ENCODE measurements around the gene CST9.

Gene CST9

DNA sequence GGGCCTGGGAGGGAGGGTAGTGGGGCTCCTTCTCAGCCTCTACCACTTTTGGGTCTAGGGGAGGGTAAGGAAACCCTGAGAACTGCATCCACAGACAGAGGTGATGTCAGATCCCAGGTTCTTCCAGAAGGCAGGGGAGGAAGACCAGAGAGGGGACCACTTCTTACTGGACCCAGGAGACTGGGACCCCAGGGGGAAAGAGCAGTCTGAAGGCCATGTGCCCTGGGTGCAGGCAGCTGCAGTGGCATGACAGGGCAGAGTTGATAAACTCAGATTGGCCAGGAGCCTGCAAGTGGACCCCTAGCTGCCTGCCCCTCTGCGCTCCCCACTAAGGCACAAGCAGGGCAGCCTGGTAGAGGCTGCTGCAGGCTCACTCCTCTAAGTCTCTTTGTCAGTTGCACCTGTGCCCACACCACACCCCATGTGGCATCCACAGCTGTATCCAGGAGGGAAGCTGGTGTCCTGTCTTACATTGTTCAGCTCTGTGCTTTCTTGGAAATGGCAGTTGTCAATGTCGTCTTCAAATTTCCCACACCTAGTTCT is 40.1 kb downstream of the CST9 start:
- Histone ChIP-seq H3K4me3 (ENCODE audit: low read length in 2 of 2) (no peak overlapping the region), H4K91ac (ENCODE audit: low read depth, low read length, poor library complexity) (no peak overlapping the region), H3K18ac (ENCODE audit: low read length) (no peak overlapping the region), H3K23ac (ENCODE audit: low read depth, low read length, poor library complexity) (no peak overlapping the region), H2BK120ac (ENCODE audit: low read depth, low read length) (no peak overlapping the region), H3K4me1 (ENCODE audit: control insufficient read depth in 2 of 2, insufficient read depth in 1 of 2, low read depth in 1 of 2, low read length in 2 of 2) (no peaks in the 10 kb centered on the region), H4K8ac (ENCODE audit: low read depth, low read length) (no peak overlapping the region), H3K4me2 (ENCODE audit: insufficient read depth, low read length, poor library complexity, severe bottlenecking) (no peak overlapping the region), H3K9ac (ENCODE audit: low read depth, low read length, poor library complexity) (no peak overlapping the region), H2BK12ac (ENCODE audit: low read length) (no peak overlapping the region), H3K36me3 (replicated peaks in 1 of 2; ENCODE audit: control insufficient read depth in 2 of 2, insufficient read depth in 2 of 2, low read length in 2 of 2) (no peaks in the 10 kb centered on the region), H2AK5ac (ENCODE audit: low read depth, low read length) (no peak overlapping the region), H3K14ac (ENCODE audit: low read length) (no peak overlapping the region), H2AFZ (ENCODE audit: low read length) (no peak overlapping the region), H3K79me1 (ENCODE audit: low read depth, low read length) (no peaks in the 10 kb centered on the region), H3K4ac (ENCODE audit: low read length) (no peak overlapping the region), H3K9me3 (replicated peaks in 1 of 2; ENCODE audit: control insufficient read depth in 2 of 2, insufficient read depth in 1 of 2, low read depth in 1 of 2, low read length in 2 of 2) (peaks cover 4 to 9% of the 10 kb centered on the region in 2 donors), H2BK15ac (ENCODE audit: low read length) (no peak overlapping the region), H2BK5ac (ENCODE audit: low read length) (no peak overlapping the region), H3K27me3 (ENCODE audit: control insufficient read depth in 3 of 3, insufficient read depth in 3 of 3, low read depth in 1 of 3, low read length in 3 of 3) (peaks cover 0 to 3% (median 0%) of the 10 kb centered on the region in 3 experiments), H3K27ac (replicated peaks; ENCODE audit: low read length) (no peak overlapping the region)
- DNase-seq (ENCODE audit: low spot score) = no peak
- no CpG with 5 or more reads among the region's 2 CpGs for WGBS, 2 donors (ENCODE audit: extremely low coverage in 2 of 2, insufficient read length in 2 of 2, insufficient replicate concordance in 1 of 2)

- H2BK12ac ChIP-seq (ENCODE audit: low read length) = no peak overlapping the region
- H3K36me3 ChIP-seq (replicated peaks in 1 of 2; ENCODE audit: control insufficient read depth in 2 of 2, insufficient read depth in 2 of 2, low read length in 2 of 2) = no peaks in the 10 kb centered on the region
- H4K91ac ChIP-seq (ENCODE audit: low read depth, low read length, poor library complexity) = no peak overlapping the region
- peak overlapping the region; percentile 40 for H3K18ac ChIP-seq (ENCODE audit: low read length)
- H2AFZ ChIP-seq (ENCODE audit: low read length) = no peak overlapping the region
- no CpG with 5 or more reads among the region's 3 CpGs for WGBS, 2 donors (ENCODE audit: extremely low coverage in 2 of 2, insufficient read length in 2 of 2, insufficient replicate concordance in 1 of 2)
- no peak for DNase-seq (ENCODE audit: low spot score)
- no peak overlapping the region for H3K4ac ChIP-seq (ENCODE audit: low read length)
- H3K9me3 ChIP-seq (replicated peaks in 1 of 2; ENCODE audit: control insufficient read depth in 2 of 2, insufficient read depth in 1 of 2, low read depth in 1 of 2, low read length in 2 of 2) = peaks cover 4 to 12% of the 10 kb centered on the region in 2 donors
- H3K4me3 ChIP-seq (ENCODE audit: low read length in 2 of 2) = no peak overlapping the region
- no peak overlapping the region for H2BK120ac ChIP-seq (ENCODE audit: low read depth, low read length)
- H2AK5ac ChIP-seq (ENCODE audit: low read depth, low read length) = no peak overlapping the region
- H3K27ac ChIP-seq (replicated peaks; ENCODE audit: low read length) = no peak overlapping the region
- no peak overlapping the region for H4K8ac ChIP-seq (ENCODE audit: low read depth, low read length)
- peaks cover 0 to 3% (median 0%) of the 10 kb centered on the region in 3 experiments for H3K27me3 ChIP-seq (ENCODE audit: control insufficient read depth in 3 of 3, insufficient read depth in 3 of 3, low read depth in 1 of 3, low read length in 3 of 3)
- no peak overlapping the region for H2BK5ac ChIP-seq (ENCODE audit: low read length)
- H3K14ac ChIP-seq (ENCODE audit: low read length) = no peak overlapping the region
- no peaks in the 10 kb centered on the region for H3K79me1 ChIP-seq (ENCODE audit: low read depth, low read length)
- H3K9ac ChIP-seq (ENCODE audit: low read depth, low read length, poor library complexity) = no peak overlapping the region
- H2BK15ac ChIP-seq (ENCODE audit: low read length) = no peak overlapping the region
- H3K4me2 ChIP-seq (ENCODE audit: insufficient read depth, low read length, poor library complexity, severe bottlenecking) = no peak overlapping the region
- no peak overlapping the region for H3K23ac ChIP-seq (ENCODE audit: low read depth, low read length, poor library complexity)
- H3K4me1 ChIP-seq (ENCODE audit: control insufficient read depth in 2 of 2, insufficient read depth in 1 of 2, low read depth in 1 of 2, low read length in 2 of 2) = no peaks in the 10 kb centered on the region
Measured at GRCh38 chr20:23564927-23565326, 40.8 kb downstream of the CST9 start.

DNA sequence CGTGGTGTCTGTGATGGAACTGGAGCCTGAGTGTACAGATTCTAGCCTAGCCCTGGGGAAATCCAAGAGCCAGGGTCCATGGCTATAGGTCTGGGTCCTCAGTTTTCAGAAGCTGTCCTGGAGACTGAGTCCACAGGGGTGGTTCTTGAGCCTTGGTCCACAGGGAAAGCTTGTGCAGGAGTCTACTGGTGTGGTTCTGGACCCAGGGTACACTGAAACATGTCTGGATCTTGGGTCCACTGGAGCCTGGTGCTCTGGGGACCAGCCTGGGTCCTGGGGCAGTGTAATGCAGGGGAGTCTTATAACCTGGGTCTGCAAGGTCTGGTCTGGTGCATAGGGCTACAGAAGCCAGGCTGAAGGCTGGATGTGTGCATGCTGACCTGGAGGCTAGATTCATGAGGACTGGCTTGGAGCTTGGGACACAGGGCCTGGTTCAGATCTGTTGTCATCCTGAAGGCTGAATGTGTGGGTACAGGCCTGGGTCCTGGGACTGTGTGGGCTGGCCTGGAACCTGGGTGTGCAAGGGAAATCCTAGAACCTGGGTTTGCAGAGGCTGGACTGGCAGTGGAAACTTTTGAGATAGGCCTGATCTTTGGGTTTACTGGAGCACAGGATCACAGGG is 42.9 kb downstream of the CST9 start:
- Histone ChIP-seq H3K4me2 (ENCODE audit: insufficient read depth, low read length, poor library complexity, severe bottlenecking) (no peak overlapping the region), H3K79me1 (ENCODE audit: low read depth, low read length) (no peaks in the 10 kb centered on the region), H3K4ac (ENCODE audit: low read length) (no peak overlapping the region), H4K8ac (ENCODE audit: low read depth, low read length) (no peak overlapping the region), H3K27me3 (ENCODE audit: control insufficient read depth in 3 of 3, insufficient read depth in 3 of 3, low read depth in 1 of 3, low read length in 3 of 3) (no peaks in the 10 kb centered on the region), H3K23ac (ENCODE audit: low read depth, low read length, poor library complexity) (no peak overlapping the region), H2BK12ac (ENCODE audit: low read length) (no peak overlapping the region), H3K4me3 (ENCODE audit: low read length in 2 of 2) (no peak overlapping the region), H3K36me3 (replicated peaks in 1 of 2; ENCODE audit: control insufficient read depth in 2 of 2, insufficient read depth in 2 of 2, low read length in 2 of 2) (no peaks in the 10 kb centered on the region), H3K14ac (ENCODE audit: low read length) (no peak overlapping the region), H3K27ac (replicated peaks; ENCODE audit: low read length) (no peak overlapping the region), H3K4me1 (ENCODE audit: control insufficient read depth in 2 of 2, insufficient read depth in 1 of 2, low read depth in 1 of 2, low read length in 2 of 2) (no peaks in the 10 kb centered on the region), H2AK5ac (ENCODE audit: low read depth, low read length) (no peak overlapping the region), H3K18ac (ENCODE audit: low read length) (no peak overlapping the region), H3K9ac (ENCODE audit: low read depth, low read length, poor library complexity) (no peak overlapping the region), H2BK5ac (ENCODE audit: low read length) (no peak overlapping the region), H3K9me3 (replicated peaks in 1 of 2; ENCODE audit: control insufficient read depth in 2 of 2, insufficient read depth in 1 of 2, low read depth in 1 of 2, low read length in 2 of 2) (peaks cover 4 to 12% of the 10 kb centered on the region in 2 donors), H4K91ac (ENCODE audit: low read depth, low read length, poor library complexity) (no peak overlapping the region), H2AFZ (ENCODE audit: low read length) (no peak overlapping the region), H2BK15ac (ENCODE audit: low read length) (no peak overlapping the region), H2BK120ac (ENCODE audit: low read depth, low read length) (no peak overlapping the region)
- DNase-seq (ENCODE audit: low spot score) = no peak
- no CpG with 5 or more reads among the region's 1 CpG for WGBS, 2 donors (ENCODE audit: extremely low coverage in 2 of 2, insufficient read length in 2 of 2, insufficient replicate concordance in 1 of 2)

- H3K9me3 ChIP-seq (replicated peaks in 1 of 2; ENCODE audit: control insufficient read depth in 2 of 2, insufficient read depth in 1 of 2, low read depth in 1 of 2, low read length in 2 of 2) = no peaks in the 10 kb centered on the region
Measured at GRCh38 chr20:23554401-23554800, 51.3 kb downstream of the CST9 start.

More at GRCh38 chr20:23554401-23554800, 51.3 kb downstream of the CST9 start:
- Histone ChIP-seq H3K27ac (replicated peaks; ENCODE audit: low read length) (no peak overlapping the region), H2BK120ac (ENCODE audit: low read depth, low read length) (no peak overlapping the region), H3K4ac (ENCODE audit: low read length) (no peak overlapping the region), H2BK15ac (ENCODE audit: low read length) (no peak overlapping the region), H3K27me3 (ENCODE audit: control insufficient read depth in 3 of 3, insufficient read depth in 3 of 3, low read depth in 1 of 3, low read length in 3 of 3) (peaks cover 0 to 2% (median 0%) of the 10 kb centered on the region in 3 experiments), H3K14ac (ENCODE audit: low read length) (no peak overlapping the region), H2AK5ac (ENCODE audit: low read depth, low read length) (no peak overlapping the region), H4K91ac (ENCODE audit: low read depth, low read length, poor library complexity) (no peak overlapping the region), H3K4me1 (ENCODE audit: control insufficient read depth in 2 of 2, insufficient read depth in 1 of 2, low read depth in 1 of 2, low read length in 2 of 2) (no peaks in the 10 kb centered on the region), H3K4me2 (ENCODE audit: insufficient read depth, low read length, poor library complexity, severe bottlenecking) (no peak overlapping the region), H3K79me1 (ENCODE audit: low read depth, low read length) (no peaks in the 10 kb centered on the region), H3K18ac (ENCODE audit: low read length) (no peak overlapping the region), H3K9ac (ENCODE audit: low read depth, low read length, poor library complexity) (no peak overlapping the region), H2BK5ac (ENCODE audit: low read length) (no peak overlapping the region), H3K36me3 (replicated peaks in 1 of 2; ENCODE audit: control insufficient read depth in 2 of 2, insufficient read depth in 2 of 2, low read length in 2 of 2) (no peaks in the 10 kb centered on the region), H2AFZ (ENCODE audit: low read length) (no peak overlapping the region), H4K8ac (ENCODE audit: low read depth, low read length) (no peak overlapping the region), H3K4me3 (ENCODE audit: low read length in 2 of 2) (no peak overlapping the region), H2BK12ac (ENCODE audit: low read length) (no peak overlapping the region), H3K23ac (ENCODE audit: low read depth, low read length, poor library complexity) (no peak overlapping the region)
- DNase-seq (ENCODE audit: low spot score) = no peak
- no CpG with 5 or more reads among the region's 1 CpG for WGBS, 2 donors (ENCODE audit: extremely low coverage in 2 of 2, insufficient read length in 2 of 2, insufficient replicate concordance in 1 of 2)

Data from neuronal stem cell (in vitro differentiated cells).